ENCODE data around the gene PRSS36. TPM values are rescaled to one million over a fixed set of nuclear protein-coding genes. Genes with fewer than 3 reads are reported as not detected.

PRSS36 gene
- total and polyA plus RNA-seq, 9 of the 15 experiments (the other 6 are each of a cell fraction or from before 2014, with no cell fraction given), result 0.09 to 1.2 (median 0.54) TPM; not detected in 2

DNA sequence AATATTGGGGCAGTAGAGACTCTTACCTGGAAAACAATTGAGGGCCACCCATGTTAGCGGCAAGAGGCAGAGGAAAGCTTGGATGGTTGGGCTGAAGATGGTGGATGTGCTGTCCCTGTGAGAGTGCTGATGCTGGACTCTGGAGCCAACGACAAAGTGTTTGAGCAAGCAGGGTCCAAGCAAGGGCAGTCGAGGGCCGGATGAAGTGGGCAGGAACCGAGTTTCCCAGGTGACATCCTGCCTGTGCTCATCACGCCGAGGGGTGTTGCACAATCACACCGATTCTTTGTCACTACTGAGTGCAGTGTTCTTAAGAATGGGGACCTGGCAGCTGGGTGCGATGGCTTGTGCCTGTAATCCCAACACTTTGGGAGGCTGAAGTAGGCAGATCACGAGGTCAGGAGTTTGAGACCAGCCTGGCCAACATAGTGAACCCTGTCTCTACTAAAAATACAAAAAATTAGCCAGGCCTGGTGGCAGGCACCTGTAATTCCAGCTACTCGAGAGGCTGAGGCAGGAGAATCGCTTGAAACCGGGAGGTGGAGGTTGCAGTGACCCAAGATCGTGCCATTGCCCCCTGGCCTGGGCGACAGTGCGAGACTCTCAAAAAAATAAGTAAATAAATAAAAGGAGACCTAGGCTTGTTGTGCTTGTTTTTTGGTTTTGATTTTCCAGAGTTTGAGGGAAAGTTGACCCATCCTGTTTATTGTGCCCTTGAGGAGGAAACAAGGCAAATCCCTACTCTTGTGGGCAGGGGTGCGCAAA is 46.6 kb upstream of the PRSS36 start (continued):
- TF ChIP-seq, protein P1, sequence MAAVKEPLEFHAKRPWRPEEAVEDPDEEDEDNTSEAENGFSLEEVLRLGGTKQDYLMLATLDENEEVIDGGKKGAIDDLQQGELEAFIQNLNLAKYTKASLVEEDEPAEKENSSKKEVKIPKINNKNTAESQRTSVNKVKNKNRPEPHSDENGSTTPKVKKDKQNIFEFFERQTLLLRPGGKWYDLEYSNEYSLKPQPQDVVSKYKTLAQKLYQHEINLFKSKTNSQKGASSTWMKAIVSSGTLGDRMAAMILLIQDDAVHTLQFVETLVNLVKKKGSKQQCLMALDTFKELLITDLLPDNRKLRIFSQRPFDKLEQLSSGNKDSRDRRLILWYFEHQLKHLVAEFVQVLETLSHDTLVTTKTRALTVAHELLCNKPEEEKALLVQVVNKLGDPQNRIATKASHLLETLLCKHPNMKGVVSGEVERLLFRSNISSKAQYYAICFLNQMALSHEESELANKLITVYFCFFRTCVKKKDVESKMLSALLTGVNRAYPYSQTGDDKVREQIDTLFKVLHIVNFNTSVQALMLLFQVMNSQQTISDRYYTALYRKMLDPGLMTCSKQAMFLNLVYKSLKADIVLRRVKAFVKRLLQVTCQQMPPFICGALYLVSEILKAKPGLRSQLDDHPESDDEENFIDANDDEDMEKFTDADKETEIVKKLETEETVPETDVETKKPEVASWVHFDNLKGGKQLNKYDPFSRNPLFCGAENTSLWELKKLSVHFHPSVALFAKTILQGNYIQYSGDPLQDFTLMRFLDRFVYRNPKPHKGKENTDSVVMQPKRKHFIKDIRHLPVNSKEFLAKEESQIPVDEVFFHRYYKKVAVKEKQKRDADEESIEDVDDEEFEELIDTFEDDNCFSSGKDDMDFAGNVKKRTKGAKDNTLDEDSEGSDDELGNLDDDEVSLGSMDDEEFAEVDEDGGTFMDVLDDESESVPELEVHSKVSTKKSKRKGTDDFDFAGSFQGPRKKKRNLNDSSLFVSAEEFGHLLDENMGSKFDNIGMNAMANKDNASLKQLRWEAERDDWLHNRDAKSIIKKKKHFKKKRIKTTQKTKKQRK (IDR thresholded peaks at IDR 0.05; ENCODE audit: borderline replicate concordance, low read depth, low read length), result no peak
- TF ChIP-seq MCM2 (IDR thresholded peaks at IDR 0.05; ENCODE audit: low read depth) (no peak), TAF1 (IDR thresholded peaks at IDR 0.05; ENCODE audit: control insufficient read depth, extremely low read depth, insufficient read depth, low read length, severe bottlenecking) (no peak), RBM25 (IDR thresholded peaks at IDR 0.05; ENCODE audit: low read depth, low read length, severe bottlenecking) (no peak), RFX1 (IDR thresholded peaks at IDR 0.05) (no peak), SNRNP70 (optimal IDR thresholded peaks at IDR 0.05; ENCODE audit: low read depth, low read length) (no peak), EWSR1 (IDR thresholded peaks at IDR 0.05; ENCODE audit: borderline replicate concordance, low read depth, partially characterized antibody) (peak; percentile 38), RNF2 (IDR thresholded peaks at IDR 0.05) (no peak), POLR2G (IDR thresholded peaks at IDR 0.05; ENCODE audit: low read depth, low read length) (peak; percentile 60), HMG20A (CRISPR knock-in tag; conservative IDR thresholded peaks at IDR 0.05) (no peak), ZNF23 (CRISPR knock-in tag; IDR thresholded peaks at IDR 0.05) (no peak), NCOR1 (IDR thresholded peaks at IDR 0.05) (no peak), ZC3H8 (IDR thresholded peaks at IDR 0.05) (no peak), ZFP30 (CRISPR knock-in tag; IDR thresholded peaks at IDR 0.05; ENCODE audit: borderline replicate concordance) (no peak), CEBPB (tag; IDR thresholded peaks at IDR 0.05) (peak; percentile 92)
- TF ChIP-seq, protein P2, sequence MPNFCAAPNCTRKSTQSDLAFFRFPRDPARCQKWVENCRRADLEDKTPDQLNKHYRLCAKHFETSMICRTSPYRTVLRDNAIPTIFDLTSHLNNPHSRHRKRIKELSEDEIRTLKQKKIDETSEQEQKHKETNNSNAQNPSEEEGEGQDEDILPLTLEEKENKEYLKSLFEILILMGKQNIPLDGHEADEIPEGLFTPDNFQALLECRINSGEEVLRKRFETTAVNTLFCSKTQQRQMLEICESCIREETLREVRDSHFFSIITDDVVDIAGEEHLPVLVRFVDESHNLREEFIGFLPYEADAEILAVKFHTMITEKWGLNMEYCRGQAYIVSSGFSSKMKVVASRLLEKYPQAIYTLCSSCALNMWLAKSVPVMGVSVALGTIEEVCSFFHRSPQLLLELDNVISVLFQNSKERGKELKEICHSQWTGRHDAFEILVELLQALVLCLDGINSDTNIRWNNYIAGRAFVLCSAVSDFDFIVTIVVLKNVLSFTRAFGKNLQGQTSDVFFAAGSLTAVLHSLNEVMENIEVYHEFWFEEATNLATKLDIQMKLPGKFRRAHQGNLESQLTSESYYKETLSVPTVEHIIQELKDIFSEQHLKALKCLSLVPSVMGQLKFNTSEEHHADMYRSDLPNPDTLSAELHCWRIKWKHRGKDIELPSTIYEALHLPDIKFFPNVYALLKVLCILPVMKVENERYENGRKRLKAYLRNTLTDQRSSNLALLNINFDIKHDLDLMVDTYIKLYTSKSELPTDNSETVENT (CRISPR knock-in tag; IDR thresholded peaks at IDR 0.05), result no peak
- TF ChIP-seq, protein P3, sequence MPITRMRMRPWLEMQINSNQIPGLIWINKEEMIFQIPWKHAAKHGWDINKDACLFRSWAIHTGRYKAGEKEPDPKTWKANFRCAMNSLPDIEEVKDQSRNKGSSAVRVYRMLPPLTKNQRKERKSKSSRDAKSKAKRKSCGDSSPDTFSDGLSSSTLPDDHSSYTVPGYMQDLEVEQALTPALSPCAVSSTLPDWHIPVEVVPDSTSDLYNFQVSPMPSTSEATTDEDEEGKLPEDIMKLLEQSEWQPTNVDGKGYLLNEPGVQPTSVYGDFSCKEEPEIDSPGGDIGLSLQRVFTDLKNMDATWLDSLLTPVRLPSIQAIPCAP (CRISPR knock-in tag; IDR thresholded peaks at IDR 0.05; ENCODE audit: borderline replicate concordance), result no peak
- TF ChIP-seq, protein P4, sequence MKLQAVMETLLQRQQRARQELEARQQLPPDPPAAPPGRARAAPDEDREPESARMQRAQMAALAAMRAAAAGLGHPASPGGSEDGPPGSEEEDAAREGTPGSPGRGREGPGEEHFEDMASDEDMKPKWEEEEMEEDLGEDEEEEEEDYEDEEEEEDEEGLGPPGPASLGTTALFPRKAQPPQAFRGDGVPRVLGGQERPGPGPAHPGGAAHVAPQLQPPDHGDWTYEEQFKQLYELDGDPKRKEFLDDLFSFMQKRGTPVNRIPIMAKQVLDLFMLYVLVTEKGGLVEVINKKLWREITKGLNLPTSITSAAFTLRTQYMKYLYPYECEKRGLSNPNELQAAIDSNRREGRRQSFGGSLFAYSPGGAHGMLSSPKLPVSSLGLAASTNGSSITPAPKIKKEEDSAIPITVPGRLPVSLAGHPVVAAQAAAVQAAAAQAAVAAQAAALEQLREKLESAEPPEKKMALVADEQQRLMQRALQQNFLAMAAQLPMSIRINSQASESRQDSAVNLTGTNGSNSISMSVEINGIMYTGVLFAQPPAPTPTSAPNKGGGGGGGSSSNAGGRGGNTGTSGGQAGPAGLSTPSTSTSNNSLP (IDR thresholded peaks at IDR 0.05; ENCODE audit: borderline replicate concordance, low read depth, low read length), result no peak

All from K562 (cell line).